Measurements from ENCODE around the gene LRRC8C.

DNA sequence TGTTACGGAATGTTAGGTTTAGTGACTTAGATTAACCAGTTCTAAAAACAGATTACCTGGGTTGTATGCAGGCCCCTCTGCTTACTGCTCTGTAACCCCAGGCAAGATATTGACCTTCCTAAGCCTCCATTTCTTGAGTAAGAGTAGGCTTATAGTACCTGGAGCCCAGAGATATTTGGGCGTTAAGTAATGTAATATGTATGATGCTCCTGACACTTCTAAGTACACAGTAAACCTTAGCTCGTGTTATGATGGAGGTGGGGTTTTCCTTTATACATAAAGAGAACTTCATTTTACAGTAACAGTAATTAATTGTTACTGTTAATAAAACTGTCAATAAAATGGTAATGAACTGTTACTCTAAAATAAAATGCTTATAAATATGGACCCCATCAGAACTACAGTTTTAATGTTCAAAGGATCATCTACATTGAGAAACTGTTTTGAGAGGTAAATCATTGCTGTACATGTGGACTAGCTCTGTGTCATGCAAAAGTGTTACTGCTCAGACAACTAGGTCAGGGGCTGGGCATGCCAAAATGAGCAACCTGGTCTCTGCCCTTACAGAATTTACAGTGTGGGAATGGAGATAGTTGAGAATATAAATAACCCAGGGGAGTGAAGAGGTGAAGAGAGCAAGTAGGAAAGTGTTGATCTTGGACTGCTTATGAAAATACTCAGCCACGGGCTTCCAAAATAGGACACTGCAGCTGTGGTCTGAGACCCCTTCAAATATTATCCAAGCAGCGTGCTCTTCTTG lies 26.6 kb downstream of the LRRC8C start:
- TF ChIP-seq POLR2A (IDR thresholded peaks at IDR 0.05; ENCODE audit: low read depth, low read length) (no peak), POLR2AphosphoS5 (IDR thresholded peaks at IDR 0.05; ENCODE audit: low read depth, low read length) (no peak), TAF1 (IDR thresholded peaks at IDR 0.05; ENCODE audit: low read depth, low read length) (no peak)

Measured in GM12891 (cell line).